Transverse colon (tissue), 3 donors: ENCODE measurements around the gene BAIAP2L2.

Experiments
- EP300 ChIP-seq: sonication (generic); formaldehyde crosslinking; IDR thresholded peaks from one replicate; pipeline ENCODE4 v1.6.1; 2017; ENCODE audit warnings: antibody characterized with exemption, low read depth
- TF ChIP-seq, protein P1 (sequence below), 5 experiments: fragments of 200-600 bp in 3 of 5; fragments of 450-650 bp in 2 of 5; sonication (generic) in 3 of 5; IDR thresholded peaks; 1 replicate in 2 of 5; 2 replicates in 3 of 5; pipeline ENCODE4 v1.5.1; 2016 to 2017; ENCODE audit warnings: antibody characterized with exemption in 5 of 5, inconsistent platforms in 3 of 5, mild to moderate bottlenecking in 2 of 5, moderate library complexity in 1 of 5

DNA sequence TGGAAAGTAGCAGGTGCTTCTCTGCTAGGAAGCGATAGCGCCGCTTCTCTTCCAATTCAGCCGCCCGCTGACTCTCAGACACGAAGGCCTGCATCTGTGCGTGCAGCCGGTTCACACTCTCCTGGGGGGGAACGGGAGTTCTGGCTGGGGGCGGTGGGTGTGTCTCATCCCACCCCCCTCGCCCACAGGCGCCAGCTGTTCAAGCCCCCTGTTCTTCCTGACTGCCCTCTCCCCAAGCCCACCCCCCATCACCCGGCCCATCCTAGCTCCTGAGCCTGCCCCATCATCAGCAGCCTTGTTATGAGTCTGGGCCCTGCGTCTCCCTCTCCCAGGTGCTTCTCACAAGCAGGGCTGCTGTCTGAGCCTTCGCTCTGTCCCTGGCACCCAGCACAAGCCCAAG, 13.4 kb downstream of the BAIAP2L2 start:
- TF ChIP-seq, protein P1, sequence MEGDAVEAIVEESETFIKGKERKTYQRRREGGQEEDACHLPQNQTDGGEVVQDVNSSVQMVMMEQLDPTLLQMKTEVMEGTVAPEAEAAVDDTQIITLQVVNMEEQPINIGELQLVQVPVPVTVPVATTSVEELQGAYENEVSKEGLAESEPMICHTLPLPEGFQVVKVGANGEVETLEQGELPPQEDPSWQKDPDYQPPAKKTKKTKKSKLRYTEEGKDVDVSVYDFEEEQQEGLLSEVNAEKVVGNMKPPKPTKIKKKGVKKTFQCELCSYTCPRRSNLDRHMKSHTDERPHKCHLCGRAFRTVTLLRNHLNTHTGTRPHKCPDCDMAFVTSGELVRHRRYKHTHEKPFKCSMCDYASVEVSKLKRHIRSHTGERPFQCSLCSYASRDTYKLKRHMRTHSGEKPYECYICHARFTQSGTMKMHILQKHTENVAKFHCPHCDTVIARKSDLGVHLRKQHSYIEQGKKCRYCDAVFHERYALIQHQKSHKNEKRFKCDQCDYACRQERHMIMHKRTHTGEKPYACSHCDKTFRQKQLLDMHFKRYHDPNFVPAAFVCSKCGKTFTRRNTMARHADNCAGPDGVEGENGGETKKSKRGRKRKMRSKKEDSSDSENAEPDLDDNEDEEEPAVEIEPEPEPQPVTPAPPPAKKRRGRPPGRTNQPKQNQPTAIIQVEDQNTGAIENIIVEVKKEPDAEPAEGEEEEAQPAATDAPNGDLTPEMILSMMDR (IDR thresholded peaks at IDR 0.05): no peak
- no peak for TF ChIP-seq EP300
